SK-N-SH treated with all-trans-retinoic acid at 6 μM for 48 hours (cell line): ENCODE data around the gene RPS6KB2.

Experiments
- CSDC2 ChIP-seq: fragments of 250-450 bp; sonication (Bioruptor Pico); IDR thresholded peaks from 2 replicates; pipeline ENCODE4 v1.5.0; 2020; ENCODE audit warnings: mild to moderate bottlenecking, moderate library complexity
- ZFP3 ChIP-seq: fragments of 250-450 bp; sonication (Bioruptor Pico); IDR thresholded peaks from 2 replicates; pipeline ENCODE4 v1.5.0; 2020; ENCODE audit warnings: mild to moderate bottlenecking, moderate library complexity
- ZNF70 ChIP-seq: fragments of 450-650 bp; formaldehyde crosslinking; IDR thresholded peaks from 2 replicates; pipeline ENCODE4 v1.5.0; 2020; ENCODE audit warnings: mild to moderate bottlenecking, moderate library complexity
- TF ChIP-seq, protein P1 (sequence below): fragments of 250-450 bp; sonication (Bioruptor Pico); IDR thresholded peaks from 2 replicates; pipeline ENCODE4 v1.8.0; 2020; ENCODE audit warnings: mild to moderate bottlenecking, moderate library complexity, borderline replicate concordance

- TF ChIP-seq, protein P1, sequence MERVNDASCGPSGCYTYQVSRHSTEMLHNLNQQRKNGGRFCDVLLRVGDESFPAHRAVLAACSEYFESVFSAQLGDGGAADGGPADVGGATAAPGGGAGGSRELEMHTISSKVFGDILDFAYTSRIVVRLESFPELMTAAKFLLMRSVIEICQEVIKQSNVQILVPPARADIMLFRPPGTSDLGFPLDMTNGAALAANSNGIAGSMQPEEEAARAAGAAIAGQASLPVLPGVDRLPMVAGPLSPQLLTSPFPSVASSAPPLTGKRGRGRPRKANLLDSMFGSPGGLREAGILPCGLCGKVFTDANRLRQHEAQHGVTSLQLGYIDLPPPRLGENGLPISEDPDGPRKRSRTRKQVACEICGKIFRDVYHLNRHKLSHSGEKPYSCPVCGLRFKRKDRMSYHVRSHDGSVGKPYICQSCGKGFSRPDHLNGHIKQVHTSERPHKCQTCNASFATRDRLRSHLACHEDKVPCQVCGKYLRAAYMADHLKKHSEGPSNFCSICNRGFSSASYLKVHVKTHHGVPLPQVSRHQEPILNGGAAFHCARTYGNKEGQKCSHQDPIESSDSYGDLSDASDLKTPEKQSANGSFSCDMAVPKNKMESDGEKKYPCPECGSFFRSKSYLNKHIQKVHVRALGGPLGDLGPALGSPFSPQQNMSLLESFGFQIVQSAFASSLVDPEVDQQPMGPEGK: no peak
- TF ChIP-seq CSDC2 (CRISPR knock-in tag) (no peak), ZNF70 (CRISPR knock-in tag) (no peak), ZFP3 (CRISPR knock-in tag) (no peak)
Observed at GRCh38 chr11:67482275-67482826, 54.1 kb downstream of the RPS6KB2 start.
